ENCODE measurements around the gene SSTR4. TPM values are rescaled to one million over a fixed set of nuclear protein-coding genes. Genes with fewer than 3 reads are reported as not detected.

The SSTR4 gene
- total RNA-seq, 3 donors from 2014 or later (not counting 1 experiment from before 2014, with no cell fraction given): not detected

- Mint-ChIP-seq H3K27me3 (ENCODE audit: low read depth in 2 of 2) (no peaks in the 10 kb centered on the region), H3K27ac (no peak overlapping the region), H3K4me3 (no peak overlapping the region), H3K9me3 (no peaks in the 10 kb centered on the region), H3K36me3 (no peaks in the 10 kb centered on the region), H3K4me1 (no peaks in the 10 kb centered on the region)
- Histone ChIP-seq H3K27ac (ENCODE audit: low read length) (no peak overlapping the region), H3K4me3 (ENCODE audit: low read length) (no peak overlapping the region), H3K4me1 (ENCODE audit: control insufficient read depth, insufficient read depth, low read length) (no peaks in the 10 kb centered on the region), H3K36me3 (ENCODE audit: control insufficient read depth, insufficient read depth, low read length) (no peaks in the 10 kb centered on the region), H3K27me3 (ENCODE audit: control insufficient read depth, insufficient read depth, low read length) (no peaks in the 10 kb centered on the region), H3K9me3 (ENCODE audit: control insufficient read depth, insufficient read depth, low read length) (no peaks in the 10 kb centered on the region)
- ATAC-seq (no peak), DNase-seq (no peak)
- WGBS (ENCODE audit: insufficient coverage): 94% methylated on average over 6 of the region's 6 CpGs
- no peak for TF ChIP-seq CTCF (IDR thresholded peaks at IDR 0.05)
- intact Hi-C loops (cut with micrococcal nuclease): no loop called here
Observed at GRCh38 chr20:23002276-23002675, 32.8 kb upstream of the SSTR4 start.

- DNase-seq: no peak
- no peaks in the 10 kb centered on the region for H3K4me1 Mint-ChIP-seq
- 88% methylated on average over 1 of the region's 1 CpG for WGBS (ENCODE audit: insufficient coverage)
- no peaks in the 10 kb centered on the region for H3K27me3 Mint-ChIP-seq (ENCODE audit: low read depth in 2 of 2)
- Histone ChIP-seq H3K27me3 (ENCODE audit: control insufficient read depth, insufficient read depth, low read length) (no peaks in the 10 kb centered on the region), H3K9me3 (ENCODE audit: control insufficient read depth, insufficient read depth, low read length) (no peaks in the 10 kb centered on the region), H3K4me1 (ENCODE audit: control insufficient read depth, insufficient read depth, low read length) (no peaks in the 10 kb centered on the region), H3K36me3 (ENCODE audit: control insufficient read depth, insufficient read depth, low read length) (no peaks in the 10 kb centered on the region), H3K27ac (ENCODE audit: low read length) (no peak overlapping the region), H3K4me3 (ENCODE audit: low read length) (no peak overlapping the region)
- H3K36me3 Mint-ChIP-seq: no peaks in the 10 kb centered on the region
- ATAC-seq: no peak
- TF ChIP-seq CTCF (IDR thresholded peaks at IDR 0.05): no peak
- H3K9me3 Mint-ChIP-seq: no peaks in the 10 kb centered on the region
- no peak overlapping the region for H3K4me3 Mint-ChIP-seq
- intact Hi-C loops (cut with micrococcal nuclease): no loop called here
- H3K27ac Mint-ChIP-seq: no peak overlapping the region
Observed at GRCh38 chr20:23003077-23003635, 32.0 kb upstream of the SSTR4 start.

DNA sequence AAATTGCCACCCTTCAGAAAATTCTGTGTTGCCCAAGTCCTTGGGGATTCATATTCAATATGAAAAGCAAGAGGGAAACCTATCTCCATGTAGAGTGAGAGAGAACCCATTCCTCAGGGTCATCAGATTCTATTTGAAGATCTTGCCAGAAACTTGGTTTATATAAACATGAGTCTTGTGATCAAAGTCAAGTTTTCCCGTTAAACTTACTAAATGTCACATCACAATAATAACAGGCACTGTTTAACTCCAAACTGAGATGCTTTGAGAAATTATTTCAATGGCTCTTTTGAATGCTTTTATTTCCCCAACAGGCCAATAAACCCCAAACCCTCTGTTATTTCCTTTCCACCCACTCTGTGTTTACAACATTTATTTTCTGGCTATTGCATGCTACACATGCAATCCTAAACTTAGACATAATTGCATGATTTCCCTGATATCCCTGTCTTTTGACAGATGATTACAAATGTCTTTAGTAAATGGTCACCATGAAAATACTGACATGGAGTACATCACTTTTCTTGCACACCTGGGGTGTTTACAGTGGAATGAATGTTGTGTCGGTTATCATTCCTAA lies 31.1 kb upstream of the SSTR4 start:
- H3K4me1 ChIP-seq (ENCODE audit: control insufficient read depth, insufficient read depth, low read length): no peaks in the 10 kb centered on the region
- H3K9me3 ChIP-seq (ENCODE audit: control insufficient read depth, insufficient read depth, low read length): no peaks in the 10 kb centered on the region
- no peaks in the 10 kb centered on the region for H3K36me3 ChIP-seq (ENCODE audit: control insufficient read depth, insufficient read depth, low read length)
- TF ChIP-seq CTCF (IDR thresholded peaks at IDR 0.05): no peak
- no peak overlapping the region for H3K4me3 ChIP-seq (ENCODE audit: low read length)
- Mint-ChIP-seq H3K36me3 (no peaks in the 10 kb centered on the region), H3K27ac (no peak overlapping the region), H3K27me3 (ENCODE audit: low read depth in 2 of 2) (no peaks in the 10 kb centered on the region), H3K4me1 (no peaks in the 10 kb centered on the region), H3K9me3 (no peaks in the 10 kb centered on the region), H3K4me3 (no peak overlapping the region)
- 96% methylated on average over 2 of the region's 2 CpGs for WGBS (ENCODE audit: insufficient coverage)
- DNase-seq: no peak
- no peaks in the 10 kb centered on the region for H3K27me3 ChIP-seq (ENCODE audit: control insufficient read depth, insufficient read depth, low read length)
- H3K27ac ChIP-seq (ENCODE audit: low read length): no peak overlapping the region
- ATAC-seq: no peak
- intact Hi-C loops (cut with micrococcal nuclease): no loop called here

DNA sequence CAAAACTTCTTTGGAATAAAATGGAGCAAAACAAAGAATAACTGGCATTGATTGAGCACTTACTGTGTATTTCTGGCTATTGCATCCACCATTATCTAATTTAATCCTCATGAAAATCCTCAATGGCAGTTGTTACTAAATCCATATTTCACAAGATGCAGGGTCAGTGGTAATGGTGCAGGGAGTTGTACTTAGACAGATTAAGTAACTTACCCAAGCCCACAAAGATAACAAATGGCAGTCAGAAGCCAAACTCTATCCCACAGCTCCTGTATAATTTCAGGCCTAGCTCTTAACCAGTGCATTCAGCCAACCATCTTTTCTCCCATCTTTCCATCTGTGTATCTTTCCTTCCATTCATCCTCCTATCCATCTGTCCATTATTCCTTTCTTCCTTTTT lies 29.3 kb upstream of the SSTR4 start:
- TF ChIP-seq CTCF (IDR thresholded peaks at IDR 0.05): no peak
- Histone ChIP-seq H3K27me3 (ENCODE audit: control insufficient read depth, insufficient read depth, low read length) (no peaks in the 10 kb centered on the region), H3K4me1 (ENCODE audit: control insufficient read depth, insufficient read depth, low read length) (no peaks in the 10 kb centered on the region), H3K9me3 (ENCODE audit: control insufficient read depth, insufficient read depth, low read length) (no peaks in the 10 kb centered on the region), H3K36me3 (ENCODE audit: control insufficient read depth, insufficient read depth, low read length) (no peaks in the 10 kb centered on the region), H3K27ac (ENCODE audit: low read length) (no peak overlapping the region), H3K4me3 (ENCODE audit: low read length) (no peak overlapping the region)
- Mint-ChIP-seq H3K27me3 (ENCODE audit: low read depth in 2 of 2) (no peaks in the 10 kb centered on the region), H3K4me3 (no peak overlapping the region), H3K36me3 (no peaks in the 10 kb centered on the region), H3K9me3 (no peaks in the 10 kb centered on the region), H3K4me1 (no peaks in the 10 kb centered on the region), H3K27ac (no peak overlapping the region)
- intact Hi-C loops (cut with micrococcal nuclease): no loop called here
- no peak for DNase-seq
- ATAC-seq: no peak

Measured in natural killer cell (primary cell).